ENCODE results near the gene TMEM242.

TMEM242 gene

DNA sequence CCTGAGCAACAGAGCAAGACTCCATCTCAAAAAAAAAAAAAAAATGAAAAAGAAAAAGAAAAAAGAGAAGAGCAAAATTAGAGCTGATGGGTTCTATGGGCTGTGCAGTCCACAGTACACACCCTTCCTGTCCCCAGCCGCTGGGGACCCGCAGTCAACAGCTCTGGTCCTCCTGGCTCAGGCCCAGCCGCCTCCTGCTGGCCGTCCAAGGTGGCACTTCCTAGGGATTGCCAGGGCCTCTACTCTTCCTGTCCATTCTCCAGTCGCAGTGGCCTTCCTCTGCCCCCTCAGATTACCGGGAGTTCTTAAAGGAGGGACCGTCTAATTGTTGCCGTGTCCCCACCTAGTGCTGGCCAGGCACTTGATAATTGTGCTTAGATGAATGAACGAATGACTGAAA, 41.7 kb downstream of the TMEM242 start:
- Histone ChIP-seq H3K4me3 (ENCODE audit: low read length in 2 of 2) (no peak overlapping the region), H3K4me1 (ENCODE audit: control insufficient read depth in 2 of 2, insufficient read depth in 2 of 2, low read length in 2 of 2) (no peaks in the 10 kb centered on the region), H3K9me3 (ENCODE audit: control insufficient read depth in 2 of 2, low read length in 2 of 2) (no peaks in the 10 kb centered on the region), H3K9ac (ENCODE audit: low read depth in 1 of 2, low read length in 2 of 2) (no peak overlapping the region), H3K36me3 (ENCODE audit: control insufficient read depth in 2 of 2, insufficient read depth in 2 of 2, low read length in 2 of 2) (no peaks in the 10 kb centered on the region), H3K27me3 (ENCODE audit: control insufficient read depth in 2 of 2, insufficient read depth in 2 of 2, low read length in 2 of 2) (no peaks in the 10 kb centered on the region), H3K27ac (ENCODE audit: low read depth in 2 of 2, low read length in 2 of 2) (no peak overlapping the region)

DNA sequence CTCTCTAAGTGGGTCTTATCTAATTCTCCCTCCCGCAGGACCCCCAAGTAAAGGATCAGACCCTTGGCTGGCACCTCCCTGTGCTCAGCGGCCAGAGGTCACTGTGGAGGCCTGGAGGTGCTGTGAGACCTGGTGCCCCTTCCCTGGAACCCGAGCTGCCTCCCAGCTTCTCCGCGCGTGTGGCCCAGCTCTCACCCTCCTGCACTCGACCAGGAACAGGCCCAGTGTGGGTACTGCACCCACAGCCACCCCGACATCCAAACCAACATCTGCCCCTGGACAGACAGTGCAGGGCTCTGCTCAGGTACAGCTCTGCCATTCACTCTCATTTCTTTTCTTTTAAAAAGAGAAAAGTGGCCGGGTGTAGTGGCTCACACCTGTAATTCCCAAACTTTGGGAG, 42.4 kb downstream of the TMEM242 start:
- no peaks in the 10 kb centered on the region for H3K4me1 ChIP-seq (ENCODE audit: control insufficient read depth in 2 of 2, insufficient read depth in 2 of 2, low read length in 2 of 2)
- H3K27ac ChIP-seq (ENCODE audit: low read depth in 2 of 2, low read length in 2 of 2), result no peak overlapping the region
- no peaks in the 10 kb centered on the region for H3K36me3 ChIP-seq (ENCODE audit: control insufficient read depth in 2 of 2, insufficient read depth in 2 of 2, low read length in 2 of 2)
- H3K9me3 ChIP-seq (ENCODE audit: control insufficient read depth in 2 of 2, low read length in 2 of 2), result no peaks in the 10 kb centered on the region
- no peak overlapping the region for H3K9ac ChIP-seq (ENCODE audit: low read depth in 1 of 2, low read length in 2 of 2)
- H3K27me3 ChIP-seq (ENCODE audit: control insufficient read depth in 2 of 2, insufficient read depth in 2 of 2, low read length in 2 of 2), result no peaks in the 10 kb centered on the region
- no peak overlapping the region for H3K4me3 ChIP-seq (ENCODE audit: low read length in 2 of 2)

DNA sequence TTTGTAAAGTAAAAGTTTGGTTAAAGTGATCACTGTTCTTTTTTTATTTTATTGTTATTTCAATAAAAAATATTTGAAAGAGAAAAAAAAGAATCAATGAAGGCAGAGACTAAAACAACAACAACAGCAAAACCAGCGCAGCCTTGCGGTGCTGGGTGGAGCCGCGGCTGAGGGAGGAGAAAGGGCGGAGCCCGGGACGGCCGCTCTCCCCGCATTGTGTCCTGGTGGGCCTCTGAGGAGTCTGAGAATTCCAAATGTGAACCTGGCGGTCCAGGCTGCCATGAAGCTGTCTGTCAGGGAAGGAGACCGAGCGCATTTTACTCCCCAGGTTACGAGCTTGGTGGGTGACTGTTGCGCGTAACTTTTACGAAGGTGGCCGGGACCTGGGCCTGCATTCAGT, 43.2 kb downstream of the TMEM242 start:
- Histone ChIP-seq H3K27ac (ENCODE audit: low read depth in 2 of 2, low read length in 2 of 2) (no peak overlapping the region), H3K9ac (ENCODE audit: low read depth in 1 of 2, low read length in 2 of 2) (no peak overlapping the region), H3K9me3 (ENCODE audit: control insufficient read depth in 2 of 2, low read length in 2 of 2) (no peaks in the 10 kb centered on the region), H3K4me3 (ENCODE audit: low read length in 2 of 2) (no peak overlapping the region), H3K4me1 (ENCODE audit: control insufficient read depth in 2 of 2, insufficient read depth in 2 of 2, low read length in 2 of 2) (peaks cover 0 to 2% of the 10 kb centered on the region in 2 donors), H3K27me3 (ENCODE audit: control insufficient read depth in 2 of 2, insufficient read depth in 2 of 2, low read length in 2 of 2) (no peaks in the 10 kb centered on the region), H3K36me3 (ENCODE audit: control insufficient read depth in 2 of 2, insufficient read depth in 2 of 2, low read length in 2 of 2) (no peaks in the 10 kb centered on the region)

DNA sequence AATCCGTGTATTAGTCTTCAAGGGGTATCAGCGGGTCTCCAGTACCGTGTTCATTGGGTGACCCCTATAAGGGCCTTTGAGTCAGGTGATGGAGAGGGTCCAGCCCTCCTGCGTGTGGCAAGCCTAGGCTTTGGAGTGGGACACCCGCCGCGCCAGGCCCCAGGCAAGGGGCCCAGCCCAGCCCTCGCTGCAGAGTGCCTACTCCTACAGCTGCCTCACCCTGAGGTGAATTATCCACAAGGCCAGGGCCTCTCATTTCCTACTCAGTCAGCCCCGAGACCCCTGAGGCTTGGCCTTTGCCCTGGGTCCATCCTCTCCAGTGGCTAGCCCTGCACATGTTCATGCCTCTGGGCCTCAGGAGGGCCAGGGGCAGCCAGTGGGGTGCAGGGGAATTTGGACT, 45.1 kb downstream of the TMEM242 start:
- no peak overlapping the region for H3K4me3 ChIP-seq (ENCODE audit: low read length in 2 of 2)
- no peaks in the 10 kb centered on the region for H3K9me3 ChIP-seq (ENCODE audit: control insufficient read depth in 2 of 2, low read length in 2 of 2)
- no peak overlapping the region for H3K27ac ChIP-seq (ENCODE audit: low read depth in 2 of 2, low read length in 2 of 2)
- no peaks in the 10 kb centered on the region for H3K27me3 ChIP-seq (ENCODE audit: control insufficient read depth in 2 of 2, insufficient read depth in 2 of 2, low read length in 2 of 2)
- no peak overlapping the region for H3K9ac ChIP-seq (ENCODE audit: low read depth in 1 of 2, low read length in 2 of 2)
- peaks cover 4 to 7% of the 10 kb centered on the region in 2 donors for H3K4me1 ChIP-seq (ENCODE audit: control insufficient read depth in 2 of 2, insufficient read depth in 2 of 2, low read length in 2 of 2)
- no peaks in the 10 kb centered on the region for H3K36me3 ChIP-seq (ENCODE audit: control insufficient read depth in 2 of 2, insufficient read depth in 2 of 2, low read length in 2 of 2)

DNA sequence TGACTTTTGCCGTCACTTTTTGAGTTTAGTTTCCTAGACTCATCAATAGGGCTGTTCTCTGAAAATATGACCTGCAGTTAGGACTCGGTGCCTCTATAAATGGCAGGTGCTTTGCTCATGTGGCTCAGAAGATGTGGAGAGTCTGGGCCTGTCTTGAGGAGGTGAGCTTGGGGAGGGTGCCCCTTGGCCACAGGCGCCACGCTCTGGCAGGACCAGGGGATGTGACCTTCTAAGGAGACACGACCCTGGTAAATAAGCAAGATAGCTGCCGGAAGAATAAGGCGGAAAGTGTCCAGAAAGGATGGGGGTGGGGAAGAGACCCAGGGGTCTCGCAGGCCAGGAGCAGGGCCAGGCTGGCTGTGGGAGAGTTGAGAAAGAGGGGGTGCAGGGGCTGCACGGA, 46.6 kb downstream of the TMEM242 start:
- Histone ChIP-seq H3K4me1 (ENCODE audit: control insufficient read depth in 2 of 2, insufficient read depth in 2 of 2, low read length in 2 of 2) (peaks cover 4 to 7% of the 10 kb centered on the region in 2 donors), H3K9ac (ENCODE audit: low read depth in 1 of 2, low read length in 2 of 2) (no peak overlapping the region), H3K9me3 (ENCODE audit: control insufficient read depth in 2 of 2, low read length in 2 of 2) (no peaks in the 10 kb centered on the region), H3K36me3 (ENCODE audit: control insufficient read depth in 2 of 2, insufficient read depth in 2 of 2, low read length in 2 of 2) (no peaks in the 10 kb centered on the region), H3K4me3 (ENCODE audit: low read length in 2 of 2) (no peak overlapping the region), H3K27ac (ENCODE audit: low read depth in 2 of 2, low read length in 2 of 2) (no peak overlapping the region), H3K27me3 (ENCODE audit: control insufficient read depth in 2 of 2, insufficient read depth in 2 of 2, low read length in 2 of 2) (no peaks in the 10 kb centered on the region)

DNA sequence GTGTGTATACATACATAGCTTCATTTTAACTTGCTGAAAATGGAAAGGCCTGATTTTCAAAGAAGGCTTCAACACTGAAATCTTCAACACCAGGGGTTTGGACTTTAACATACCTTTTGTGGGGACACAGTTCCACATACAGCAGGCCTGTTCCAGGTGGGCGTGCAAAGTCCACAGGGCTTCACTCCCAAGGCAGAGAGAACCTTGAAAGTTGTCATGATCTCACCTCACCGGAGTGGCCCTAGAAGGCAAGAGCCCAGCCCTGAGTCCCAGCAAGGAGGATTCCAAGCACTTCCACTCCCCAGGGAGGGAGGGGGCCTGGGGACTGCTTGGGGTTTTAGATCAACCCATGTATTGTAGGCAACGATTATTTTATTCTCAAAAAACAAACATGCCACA, 47.2 kb downstream of the TMEM242 start:
- Histone ChIP-seq H3K9ac (ENCODE audit: low read depth in 1 of 2, low read length in 2 of 2) (no peak overlapping the region), H3K4me1 (ENCODE audit: control insufficient read depth in 2 of 2, insufficient read depth in 2 of 2, low read length in 2 of 2) (peaks cover 4 to 7% of the 10 kb centered on the region in 2 donors), H3K27ac (ENCODE audit: low read depth in 2 of 2, low read length in 2 of 2) (no peak overlapping the region), H3K4me3 (ENCODE audit: low read length in 2 of 2) (no peak overlapping the region), H3K27me3 (ENCODE audit: control insufficient read depth in 2 of 2, insufficient read depth in 2 of 2, low read length in 2 of 2) (no peaks in the 10 kb centered on the region), H3K9me3 (ENCODE audit: control insufficient read depth in 2 of 2, low read length in 2 of 2) (no peaks in the 10 kb centered on the region), H3K36me3 (ENCODE audit: control insufficient read depth in 2 of 2, insufficient read depth in 2 of 2, low read length in 2 of 2) (no peaks in the 10 kb centered on the region)

DNA sequence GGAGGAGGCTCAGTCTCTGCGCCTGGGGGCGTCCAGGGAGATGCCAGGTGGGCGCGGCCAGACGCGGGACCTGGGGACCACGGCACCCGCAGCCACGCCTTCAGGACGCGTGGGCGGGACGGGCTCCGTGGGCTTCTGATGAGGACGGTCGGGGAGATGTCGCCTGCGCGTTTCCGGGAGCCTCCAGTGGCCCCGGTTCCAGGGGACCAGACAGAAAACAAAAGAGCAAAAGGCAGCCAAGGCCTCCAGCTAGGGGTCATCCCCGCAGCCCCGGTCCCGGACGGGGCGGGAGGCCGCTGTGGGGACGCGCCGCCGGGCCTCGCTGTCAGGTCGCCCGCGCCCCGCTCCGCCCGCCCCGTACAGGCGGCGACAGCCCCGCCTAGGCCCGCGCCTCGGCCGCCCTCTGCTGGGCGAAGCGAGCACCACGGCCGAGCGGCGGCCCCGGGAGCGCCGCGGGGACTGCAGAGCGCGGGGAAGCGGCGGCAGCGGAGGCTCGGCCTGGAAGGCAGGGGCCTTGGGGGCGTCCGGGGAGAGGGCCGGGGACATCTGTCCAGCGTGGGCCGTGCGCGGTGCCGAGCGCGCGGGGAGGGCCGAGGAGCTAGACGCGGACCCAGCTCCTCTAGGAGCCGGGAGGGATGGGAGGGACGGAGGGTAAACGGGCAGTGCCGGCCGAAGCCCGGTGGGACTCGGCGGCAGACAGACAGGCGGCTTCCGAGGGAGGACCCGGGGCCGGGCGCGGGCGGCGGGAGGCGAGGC, 48.7 kb downstream of the TMEM242 start:
- H3K4me3 ChIP-seq (ENCODE audit: low read length in 2 of 2), result peak overlapping the region; percentile 72
- no peaks in the 10 kb centered on the region for H3K27me3 ChIP-seq (ENCODE audit: control insufficient read depth in 2 of 2, insufficient read depth in 2 of 2, low read length in 2 of 2)
- H3K4me1 ChIP-seq (ENCODE audit: control insufficient read depth in 2 of 2, insufficient read depth in 2 of 2, low read length in 2 of 2), result peaks cover 4 to 7% of the 10 kb centered on the region in 2 donors
- H3K36me3 ChIP-seq (ENCODE audit: control insufficient read depth in 2 of 2, insufficient read depth in 2 of 2, low read length in 2 of 2), result no peaks in the 10 kb centered on the region
- H3K9me3 ChIP-seq (ENCODE audit: control insufficient read depth in 2 of 2, low read length in 2 of 2), result no peaks in the 10 kb centered on the region
- H3K27ac ChIP-seq (ENCODE audit: low read depth in 2 of 2, low read length in 2 of 2), result peak overlapping the region; percentile 43 to 48
- H3K9ac ChIP-seq (ENCODE audit: low read depth in 1 of 2, low read length in 2 of 2), result peak overlapping the region; percentile 24 to 77

DNA sequence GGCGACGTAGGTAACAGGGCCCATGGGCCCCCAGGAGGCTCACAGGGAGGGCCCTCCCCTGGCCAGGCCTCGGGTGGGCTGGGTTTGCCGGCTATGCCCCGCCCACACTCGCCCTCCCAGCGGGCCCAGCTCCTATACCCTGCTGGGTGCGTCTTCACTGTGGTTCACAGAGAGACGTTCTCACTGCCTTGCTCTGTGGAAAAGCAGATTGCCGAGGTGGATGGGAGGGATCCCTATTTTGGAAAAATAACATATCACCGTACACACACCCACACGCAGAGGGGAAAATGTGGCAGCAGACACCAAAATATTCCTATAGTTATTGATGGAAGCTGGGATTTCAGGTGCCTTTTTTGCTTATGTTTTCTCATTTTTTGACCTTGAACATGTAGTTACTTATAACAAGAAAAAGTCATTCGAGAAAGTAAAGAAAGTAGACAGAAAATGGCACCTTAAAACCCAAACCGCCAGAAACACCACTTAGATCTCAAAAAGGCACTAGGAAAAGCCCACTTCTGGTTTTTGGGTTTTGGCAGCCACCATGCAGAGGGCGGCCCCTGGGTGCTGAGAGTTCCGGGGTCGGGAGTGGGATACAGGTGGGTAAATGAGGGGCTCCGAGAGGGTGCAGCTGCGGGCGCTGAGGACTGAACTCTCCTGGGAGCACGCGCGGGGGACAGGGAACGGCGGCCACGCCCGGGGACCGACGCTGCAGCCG, 49.4 kb downstream of the TMEM242 start:
- Histone ChIP-seq H3K4me1 (ENCODE audit: control insufficient read depth in 2 of 2, insufficient read depth in 2 of 2, low read length in 2 of 2) (peaks cover 12 to 13% of the 10 kb centered on the region in 2 donors), H3K9ac (ENCODE audit: low read depth in 1 of 2, low read length in 2 of 2) (peak overlapping the region; percentile 17 to 77), H3K36me3 (ENCODE audit: control insufficient read depth in 2 of 2, insufficient read depth in 2 of 2, low read length in 2 of 2) (no peaks in the 10 kb centered on the region), H3K4me3 (ENCODE audit: low read length in 2 of 2) (peak overlapping the region; percentile 72), H3K9me3 (ENCODE audit: control insufficient read depth in 2 of 2, low read length in 2 of 2) (no peaks in the 10 kb centered on the region), H3K27ac (ENCODE audit: low read depth in 2 of 2, low read length in 2 of 2) (peak overlapping the region in 1 of 2 donors; percentile 48), H3K27me3 (ENCODE audit: control insufficient read depth in 2 of 2, insufficient read depth in 2 of 2, low read length in 2 of 2) (no peaks in the 10 kb centered on the region)

DNA sequence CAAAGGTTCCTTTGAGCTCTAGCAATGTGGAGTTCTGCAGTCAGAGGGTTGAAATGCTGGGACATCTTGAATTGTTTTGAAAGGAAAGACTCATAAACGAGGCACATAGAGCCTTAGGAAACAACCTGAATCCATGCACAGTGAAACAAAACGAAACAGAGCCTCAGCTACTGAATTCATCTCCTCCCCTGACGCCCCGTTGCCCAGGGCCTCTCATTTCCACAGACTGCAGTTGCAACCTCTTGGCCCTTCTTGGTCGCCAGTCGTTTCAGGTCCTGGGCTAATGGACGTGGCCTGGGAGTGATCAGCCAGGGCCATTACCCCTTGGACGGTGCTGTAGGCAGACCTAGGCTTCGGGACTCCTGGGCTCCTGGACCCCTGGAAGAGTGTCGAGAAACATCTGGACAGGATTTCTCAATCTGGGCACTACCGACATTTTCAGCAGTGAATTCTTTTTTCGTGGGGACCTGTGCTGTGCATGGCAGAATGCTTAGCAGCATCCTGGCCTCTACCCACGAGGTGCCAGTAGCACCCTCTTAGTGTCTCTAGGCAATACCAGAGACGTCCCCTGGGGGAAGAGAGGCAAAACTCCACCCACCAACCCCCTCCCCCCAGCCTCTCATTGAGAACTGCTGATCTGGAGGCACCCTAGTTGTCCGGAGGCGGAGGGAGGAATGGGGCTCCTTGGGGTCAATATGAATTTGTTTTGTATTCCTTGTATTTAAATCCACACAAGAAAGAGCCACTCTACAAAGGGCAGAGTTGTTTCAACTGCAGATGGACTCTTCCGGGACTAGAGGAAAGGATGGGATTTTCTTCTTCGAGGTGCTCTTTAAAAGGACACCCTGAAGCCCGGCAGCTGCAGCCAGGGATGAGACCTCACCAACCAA, 50.2 kb downstream of the TMEM242 start:
- no peaks in the 10 kb centered on the region for H3K36me3 ChIP-seq (ENCODE audit: control insufficient read depth in 2 of 2, insufficient read depth in 2 of 2, low read length in 2 of 2)
- H3K4me3 ChIP-seq (ENCODE audit: low read length in 2 of 2), result no peak overlapping the region
- H3K9me3 ChIP-seq (ENCODE audit: control insufficient read depth in 2 of 2, low read length in 2 of 2), result no peaks in the 10 kb centered on the region
- peaks cover 16% of the 10 kb centered on the region in 2 donors for H3K4me1 ChIP-seq (ENCODE audit: control insufficient read depth in 2 of 2, insufficient read depth in 2 of 2, low read length in 2 of 2)
- H3K27ac ChIP-seq (ENCODE audit: low read depth in 2 of 2, low read length in 2 of 2), result no peak overlapping the region
- H3K9ac ChIP-seq (ENCODE audit: low read depth in 1 of 2, low read length in 2 of 2), result no peak overlapping the region
- H3K27me3 ChIP-seq (ENCODE audit: control insufficient read depth in 2 of 2, insufficient read depth in 2 of 2, low read length in 2 of 2), result no peaks in the 10 kb centered on the region

DNA sequence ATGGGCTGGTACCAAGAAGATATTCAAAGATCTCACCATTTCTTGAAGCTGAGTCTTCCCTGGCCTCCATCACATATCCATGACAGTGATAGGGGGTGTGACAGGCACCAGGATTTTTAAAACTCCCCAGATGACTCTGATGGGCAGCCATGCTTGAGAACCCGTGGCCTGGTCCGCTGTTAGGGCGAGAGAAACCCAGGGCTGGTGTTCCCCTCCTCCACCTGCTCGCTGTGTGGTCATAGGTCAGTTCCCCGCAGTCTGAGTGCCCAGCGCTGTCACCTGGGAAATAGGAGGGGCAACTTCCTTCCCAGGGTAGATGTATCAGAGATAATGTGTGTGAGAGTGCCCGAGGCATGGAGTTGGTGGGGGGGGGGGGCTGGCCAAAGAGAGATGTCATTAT, 50.9 kb downstream of the TMEM242 start:
- no peaks in the 10 kb centered on the region for H3K27me3 ChIP-seq (ENCODE audit: control insufficient read depth in 2 of 2, insufficient read depth in 2 of 2, low read length in 2 of 2)
- no peak overlapping the region for H3K9ac ChIP-seq (ENCODE audit: low read depth in 1 of 2, low read length in 2 of 2)
- peaks cover 16% of the 10 kb centered on the region in 2 donors for H3K4me1 ChIP-seq (ENCODE audit: control insufficient read depth in 2 of 2, insufficient read depth in 2 of 2, low read length in 2 of 2)
- H3K36me3 ChIP-seq (ENCODE audit: control insufficient read depth in 2 of 2, insufficient read depth in 2 of 2, low read length in 2 of 2), result no peaks in the 10 kb centered on the region
- H3K27ac ChIP-seq (ENCODE audit: low read depth in 2 of 2, low read length in 2 of 2), result no peak overlapping the region
- H3K4me3 ChIP-seq (ENCODE audit: low read length in 2 of 2), result no peak overlapping the region
- H3K9me3 ChIP-seq (ENCODE audit: control insufficient read depth in 2 of 2, low read length in 2 of 2), result no peaks in the 10 kb centered on the region
